Natural killer cell (primary cell): Measurements from ENCODE around the gene CUL1. TPM values are rescaled to one million over a fixed set of nuclear protein-coding genes. Genes with fewer than 3 reads are reported as not detected.

Experiments
- ATAC-seq, 3 donors: fragments of 150-1000 bp in 2 of 3; fragments of 200-7000 bp in 1 of 3; cut with Tn5 transposase; 1 replicate in 1 of 3; 2 replicates in 2 of 3; pipeline ENCODE4 v1.10.0; 2021; ENCODE audit warnings: mild to moderate bottlenecking in 2 of 3, moderate library complexity in 2 of 3
- DNase-seq, 2 donors: peaks; one replicate each; pipeline versions ENCODE4 v3.0.0 to v3.0.0-alpha.2; 2013 to 2021; ENCODE audit warnings: mixed read lengths in 1 of 2
- H3K27ac ChIP-seq: one replicate; pipeline ENCODE4 v1.5.1; 2013; ENCODE audit warnings: mild to moderate bottlenecking, low read length
- H3K27me3 ChIP-seq: one replicate; pipeline ENCODE4 v1.6.1; 2013; ENCODE audit warnings: low read length; ENCODE audit not compliant: control insufficient read depth, insufficient read depth
- H3K36me3 ChIP-seq: one replicate; pipeline ENCODE4 v1.6.1; 2013; ENCODE audit warnings: low read length; ENCODE audit not compliant: control insufficient read depth, insufficient read depth
- H3K4me1 ChIP-seq: one replicate; pipeline ENCODE4 v1.6.1; 2013; ENCODE audit warnings: low read length; ENCODE audit not compliant: control insufficient read depth, insufficient read depth
- H3K4me3 ChIP-seq: one replicate; pipeline ENCODE4 v1.5.1; 2013; ENCODE audit warnings: low read length
- H3K9me3 ChIP-seq: one replicate; pipeline ENCODE4 v1.6.1; 2013; ENCODE audit warnings: low read length; ENCODE audit not compliant: control insufficient read depth, insufficient read depth
- H3K27ac Mint-ChIP-seq, 2 donors: one replicate each; pipeline ENCODE4 v1.8.0; 2022; ENCODE audit warnings: mild to moderate bottlenecking in 2 of 2, mixed read lengths in 2 of 2, moderate library complexity in 1 of 2
- H3K27me3 Mint-ChIP-seq, 2 donors: one replicate each; pipeline ENCODE4 v1.8.0; 2022; ENCODE audit warnings: low read depth in 2 of 2, mixed read lengths in 2 of 2
- H3K36me3 Mint-ChIP-seq: one replicate; pipeline ENCODE4 v1.8.0; 2022; ENCODE audit warnings: mixed read lengths
- H3K4me1 Mint-ChIP-seq, 2 donors: one replicate each; pipeline ENCODE4 v1.8.0; 2022; ENCODE audit warnings: mixed read lengths in 2 of 2
- H3K4me3 Mint-ChIP-seq: one replicate; pipeline ENCODE4 v1.8.0; 2022; ENCODE audit warnings: mild to moderate bottlenecking, moderate library complexity, mixed read lengths
- H3K9me3 Mint-ChIP-seq, 2 donors: one replicate each; pipeline ENCODE4 v1.8.0; 2022; ENCODE audit warnings: mixed read lengths in 2 of 2
- CTCF ChIP-seq: fragments of 200-600 bp; IDR thresholded peaks from one replicate; pipeline ENCODE4 v1.8.0; 2022; ENCODE audit warnings: antibody characterized with exemption
- WGBS: methylation state at CpG from one replicate; pipeline ENCODE4 v1.1.7; 2013; ENCODE audit warnings: missing lambda C conversion rate; ENCODE audit not compliant: insufficient coverage; 5-methylcytosine and 5-hydroxymethylcytosine counted together
- intact Hi-C: fragments of 100-400 bp; cut with micrococcal nuclease; formaldehyde crosslinking; loops from one replicate; pipeline ENCODE4 v1.14.2; 2022
- total RNA-seq, 4 donors: library from RNA; stranded (reverse); fragments of 120-200 nt in 1 of 4; gene quantifications; one replicate each; pipeline versions ENCODE4 v1.2.3 to v1.2.4, GENCODE V29; 2013 to 2022

CUL1 gene
- total RNA-seq, 3 donors from 2014 or later (not counting 1 experiment from before 2014, with no cell fraction given) = 37.4 to 45.1 (median 43.2) TPM

- WGBS = 14% methylated on average over 5 of the region's 18 CpGs
- Mint-ChIP-seq H3K4me1 (peaks cover 33 to 39% of the 10 kb centered on the region in 2 donors), H3K27ac (peak overlapping the region; percentile 81 to 88), H3K9me3 (no peaks in the 10 kb centered on the region), H3K36me3 (no peaks in the 10 kb centered on the region), H3K27me3 (no peaks in the 10 kb centered on the region), H3K4me3 (peak overlapping the region; percentile 90)
- peak in 1 of 3 donors; percentile 19 for ATAC-seq
- H3K27ac ChIP-seq = peak overlapping the region; percentile 79
- intact Hi-C loops = loop anchor here (5.0 to 10.0 kb wide), 2 partner anchors 73 to 75 kb away; no protein-coding TSS in a partner anchor
- H3K4me1 ChIP-seq = peaks cover 16% of the 10 kb centered on the region
- no peak for TF ChIP-seq CTCF
- H3K9me3 ChIP-seq = no peaks in the 10 kb centered on the region
- H3K27me3 ChIP-seq = no peaks in the 10 kb centered on the region
- DNase-seq = peak in 1 of 2 donors; percentile 57
- peak overlapping the region; percentile 85 for H3K4me3 ChIP-seq
- no peaks in the 10 kb centered on the region for H3K36me3 ChIP-seq
Measured at GRCh38 chr7:148697256-148698006, 1.3 kb upstream of the CUL1 start.

- Histone ChIP-seq H3K36me3 (no peaks in the 10 kb centered on the region), H3K27me3 (no peaks in the 10 kb centered on the region), H3K9me3 (no peaks in the 10 kb centered on the region), H3K27ac (peak overlapping the region; percentile 79), H3K4me1 (peaks cover 22% of the 10 kb centered on the region), H3K4me3 (peak overlapping the region; percentile 85)
- ATAC-seq = peak in 1 of 3 donors; percentile 1
- Mint-ChIP-seq H3K4me1 (peaks cover 39 to 45% of the 10 kb centered on the region in 2 donors), H3K36me3 (no peaks in the 10 kb centered on the region), H3K9me3 (no peaks in the 10 kb centered on the region), H3K27ac (peak overlapping the region; percentile 81 to 88), H3K27me3 (no peaks in the 10 kb centered on the region), H3K4me3 (peak overlapping the region; percentile 90)
- peak in 1 of 2 donors; percentile 56 for DNase-seq
- WGBS = under 1% methylated on average over 17 of the region's 17 CpGs
- no peak for TF ChIP-seq CTCF
- intact Hi-C loops = loop anchor here (5.0 to 10.0 kb wide), 2 partner anchors 73 to 74 kb away; no protein-coding TSS in a partner anchor
Measured at GRCh38 chr7:148698007-148698396, 701 bp upstream of the CUL1 start.

GRCh38 chr7:148699024-148699781 is 500 bp downstream of the CUL1 start:
- peaks cover 42 to 49% of the 10 kb centered on the region in 2 donors for H3K4me1 Mint-ChIP-seq
- peak overlapping the region; percentile 95 for H3K4me3 Mint-ChIP-seq
- ATAC-seq = peak; percentile 30 to 43 (median 31)
- Histone ChIP-seq H3K27me3 (no peaks in the 10 kb centered on the region), H3K9me3 (no peaks in the 10 kb centered on the region), H3K4me3 (peak overlapping the region; percentile 85), H3K27ac (peak overlapping the region; percentile 78), H3K4me1 (peaks cover 22% of the 10 kb centered on the region), H3K36me3 (no peaks in the 10 kb centered on the region)
- peak; percentile 51 to 70 for DNase-seq
- no peaks in the 10 kb centered on the region for H3K36me3 Mint-ChIP-seq
- intact Hi-C loops = loop anchor here (5.0 to 10.0 kb wide), 2 partner anchors 73 to 74 kb away; no protein-coding TSS in a partner anchor
- WGBS = under 1% methylated on average over 107 of the region's 107 CpGs
- TF ChIP-seq CTCF = no peak
- no peaks in the 10 kb centered on the region for H3K27me3 Mint-ChIP-seq
- H3K9me3 Mint-ChIP-seq = no peaks in the 10 kb centered on the region
- H3K27ac Mint-ChIP-seq = peak overlapping the region; percentile 81 to 88
